Breast epithelium (tissue), 4 donors: ENCODE results near the gene SLC6A18. TPM values are rescaled to one million over a fixed set of nuclear protein-coding genes. Genes with fewer than 3 reads are reported as not detected.

Source experiments
- DNase-seq, 2 donors: peaks; one replicate each; pipeline ENCODE4 v3.0.0-alpha.2; 2019; ENCODE audit warnings: low spot score in 2 of 2
- H3K27ac ChIP-seq, 2 donors: fragments of 200-600 bp; sonication (generic) in 1 of 2; one replicate each; pipeline ENCODE4 v1.5.1; 2016 to 2019; ENCODE audit warnings: mild to moderate bottlenecking in 1 of 2
- H3K27me3 ChIP-seq, 2 donors: fragments of 200-600 bp; sonication (generic) in 1 of 2; one replicate each; pipeline versions ENCODE4 v1.5.1 to v1.6.0; 2017 to 2019; ENCODE audit warnings: control low read depth in 1 of 2, mild to moderate bottlenecking in 1 of 2
- H3K36me3 ChIP-seq: fragments of 200-600 bp; one replicate; pipeline ENCODE4 v1.5.1; 2019
- H3K4me1 ChIP-seq, 2 donors: fragments of 200-600 bp; sonication (generic); one replicate each; pipeline ENCODE4 v1.5.1; 2016 to 2019; ENCODE audit warnings: control low read depth in 1 of 2
- H3K4me3 ChIP-seq, 3 donors: fragments of 200-600 bp; sonication (generic); 1 replicate in 2 of 3; 2 replicates in 1 of 3; pipeline ENCODE4 v1.5.1; 2016 to 2019; ENCODE audit warnings: mild to moderate bottlenecking in 3 of 3, moderate library complexity in 2 of 3
- H3K9me3 ChIP-seq, 2 donors: fragments of 200-600 bp; sonication (generic) in 1 of 2; one replicate each; pipeline ENCODE4 v1.5.1; 2016 to 2019; ENCODE audit warnings: control low read depth in 1 of 2
- POLR2A ChIP-seq: fragments of 450-650 bp; IDR thresholded peaks from one replicate; pipeline ENCODE4 v1.6.1; 2016; ENCODE audit warnings: antibody characterized with exemption, mild to moderate bottlenecking, moderate library complexity
- POLR2AphosphoS5 ChIP-seq, 3 donors: sonication (generic); formaldehyde crosslinking; IDR thresholded peaks; one replicate each; pipeline ENCODE4 v1.6.1; 2017; ENCODE audit warnings: antibody characterized with exemption in 3 of 3
- intact Hi-C: fragments of 100-400 bp; cut with DNase I; formaldehyde crosslinking; loops from one replicate; pipeline ENCODE4 v1.15.1; 2023; ENCODE audit warnings: low total_unique reads
- total RNA-seq, 3 donors: library from RNA; depleted of rRNA; stranded (reverse); fragments of >200 nt; gene quantifications; one replicate each; pipeline ENCODE4 v1.1.0, GENCODE V29; 2016
- TF ChIP-seq, protein P1 (sequence below), 3 donors: fragments of 450-650 bp; IDR thresholded peaks; one replicate each; pipeline ENCODE4 v1.5.1; 2016 to 2017; ENCODE audit warnings: antibody characterized with exemption in 3 of 3, mild to moderate bottlenecking in 3 of 3, moderate library complexity in 3 of 3

Gene SLC6A18
- total RNA-seq, 3 donors from 2014 or later: not detected

DNA sequence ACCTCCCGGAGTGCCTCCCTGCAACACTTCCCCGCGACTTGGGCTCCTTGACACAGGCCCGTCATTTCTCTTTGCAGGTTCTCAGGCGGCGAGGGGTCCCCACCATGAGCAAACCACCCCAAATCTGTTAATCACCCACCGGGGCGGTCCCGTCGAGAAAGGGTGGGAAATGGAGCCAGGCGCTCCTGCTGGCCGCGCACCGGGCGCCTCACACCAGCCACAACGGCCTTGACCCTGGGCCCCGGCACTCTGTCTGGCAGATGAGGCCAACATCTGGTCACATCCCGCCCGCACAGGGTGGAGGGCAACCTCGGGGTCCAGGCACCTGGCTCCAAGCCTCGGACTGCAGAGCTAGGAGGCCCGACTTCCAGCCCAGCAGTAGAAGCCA is 70.5 kb downstream of the SLC6A18 start:
- intact Hi-C loops: no loop called here
- DNase-seq: no peak

More for the DNA sequence above, 70.5 kb downstream of the SLC6A18 start:
- Histone ChIP-seq H3K4me1 (peaks cover 0 to 5% of the 10 kb centered on the region in 2 donors), H3K27ac (no peak overlapping the region), H3K9me3 (no peaks in the 10 kb centered on the region), H3K36me3 (no peaks in the 10 kb centered on the region), H3K27me3 (peaks cover 11 to 42% of the 10 kb centered on the region in 2 donors), H3K4me3 (no peak overlapping the region)
- TF ChIP-seq, protein P1, sequence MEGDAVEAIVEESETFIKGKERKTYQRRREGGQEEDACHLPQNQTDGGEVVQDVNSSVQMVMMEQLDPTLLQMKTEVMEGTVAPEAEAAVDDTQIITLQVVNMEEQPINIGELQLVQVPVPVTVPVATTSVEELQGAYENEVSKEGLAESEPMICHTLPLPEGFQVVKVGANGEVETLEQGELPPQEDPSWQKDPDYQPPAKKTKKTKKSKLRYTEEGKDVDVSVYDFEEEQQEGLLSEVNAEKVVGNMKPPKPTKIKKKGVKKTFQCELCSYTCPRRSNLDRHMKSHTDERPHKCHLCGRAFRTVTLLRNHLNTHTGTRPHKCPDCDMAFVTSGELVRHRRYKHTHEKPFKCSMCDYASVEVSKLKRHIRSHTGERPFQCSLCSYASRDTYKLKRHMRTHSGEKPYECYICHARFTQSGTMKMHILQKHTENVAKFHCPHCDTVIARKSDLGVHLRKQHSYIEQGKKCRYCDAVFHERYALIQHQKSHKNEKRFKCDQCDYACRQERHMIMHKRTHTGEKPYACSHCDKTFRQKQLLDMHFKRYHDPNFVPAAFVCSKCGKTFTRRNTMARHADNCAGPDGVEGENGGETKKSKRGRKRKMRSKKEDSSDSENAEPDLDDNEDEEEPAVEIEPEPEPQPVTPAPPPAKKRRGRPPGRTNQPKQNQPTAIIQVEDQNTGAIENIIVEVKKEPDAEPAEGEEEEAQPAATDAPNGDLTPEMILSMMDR (IDR thresholded peaks at IDR 0.05): no peak
- no peak for TF ChIP-seq POLR2A
- TF ChIP-seq POLR2AphosphoS5 (IDR thresholded peaks at IDR 0.05): no peak

Other genes starting within 250 kb of the SLC6A18 start
- gene NKD2, start 216.6 kb upstream of the SLC6A18 start, total RNA-seq: 10 to 100 TPM in 1 of 3 donors, 1 to 10 TPM in 1, not detected in 1; 5.9 to 16.7 TPM
- gene SLC12A7, start 113.3 kb upstream of the SLC6A18 start, total RNA-seq: 10 to 100 TPM; 21.4 to 31.5 (median 25.0) TPM
- not detected for gene SLC6A19, start 23.8 kb upstream of the SLC6A18 start, total RNA-seq
- gene TERT, start 69.7 kb downstream of the SLC6A18 start, total RNA-seq: under 1 TPM in 1 of 3 donors, not detected in 2; under 0.01 TPM
- gene CLPTM1L, start 119.7 kb downstream of the SLC6A18 start, total RNA-seq: 100 to 1,000 TPM in 2 of 3 donors, 10 to 100 TPM in 1; 94.0 to 121 (median 107) TPM
- under 1 TPM; under 0.01 to 0.32 (median 0.15) TPM for gene SLC6A3, start 220.1 kb downstream of the SLC6A18 start, total RNA-seq